HepG2 (cell line): Measurements from ENCODE around the gene AHSG. TPM values are rescaled to one million over a fixed set of nuclear protein-coding genes. Genes with fewer than 3 reads are reported as not detected.
A peak's percentile ranks its signal among the peaks of the same experiment; 100 is the strongest.

Experiments
- AGO2 ChIP-seq: fragments of 200-400 bp; formaldehyde crosslinking; optimal IDR thresholded peaks from 2 replicates; pipeline ENCODE3; 2017; ENCODE audit warnings: mild to moderate bottlenecking, low read depth, low read length, moderate library complexity
- AHR ChIP-seq: IDR thresholded peaks from 2 replicates; pipeline ENCODE4 v1.6.1; 2018; ENCODE audit warnings: missing genetic modification reagents, missing compliant biosample characterization
- ARID5B ChIP-seq: IDR thresholded peaks from 2 replicates; pipeline ENCODE4 v1.4.0; 2020; ENCODE audit warnings: mild to moderate bottlenecking, missing genetic modification reagents
- ASH2L ChIP-seq: fragments of 300-600, 200-600 bp; sonication (generic); IDR thresholded peaks from 2 replicates; pipeline ENCODE4 v1.7.0; 2017; ENCODE audit warnings: low read depth, mild to moderate bottlenecking, moderate library complexity, mixed read lengths, low read length; ENCODE audit not compliant: insufficient read length
- DZIP1 ChIP-seq: sonication (generic); formaldehyde crosslinking; IDR thresholded peaks from 2 replicates; pipeline ENCODE4 v1.5.0; 2020; ENCODE audit warnings: mild to moderate bottlenecking, missing genetic modification reagents
- E2F5 ChIP-seq: sonication (generic); formaldehyde crosslinking; conservative IDR thresholded peaks from 2 replicates; pipeline ENCODE4 v1.4.0; 2020; ENCODE audit warnings: missing genetic modification reagents
- EP300 ChIP-seq, 3 experiments: sonication (generic) in 1 of 3; formaldehyde crosslinking in 1 of 3; IDR thresholded peaks; 2 replicates each; pipeline versions ENCODE4 v1.5.1 to v1.6.1; 2011 to 2020; ENCODE audit warnings: low read depth in 2 of 3, low read length in 2 of 3, borderline replicate concordance in 1 of 3, improper control_type of control experiment in 1 of 3, mild to moderate bottlenecking in 1 of 3, missing genetic modification reagents in 1 of 3, moderate library complexity in 1 of 3
- KDM2A ChIP-seq: sonication (generic); formaldehyde crosslinking; IDR thresholded peaks from 2 replicates; pipeline ENCODE4 v1.4.0; 2020; ENCODE audit warnings: low read depth, missing genetic modification reagents, borderline replicate concordance
- KLF9 ChIP-seq: IDR thresholded peaks from 2 replicates; pipeline ENCODE4 v1.6.1; 2016; ENCODE audit warnings: low read depth
- MBNL3 ChIP-seq: fragments of 250-450 bp; sonication (Bioruptor Pico); conservative IDR thresholded peaks from 2 replicates; pipeline ENCODE4 v1.8.0; 2022; ENCODE audit warnings: mild to moderate bottlenecking, inconsistent platforms
- NFE2L2 ChIP-seq: fragments of 150-350 bp; IDR thresholded peaks from 2 replicates; pipeline ENCODE4 v1.6.1; 2014; ENCODE audit warnings: low read length
- SIX1 ChIP-seq: sonication (generic); formaldehyde crosslinking; IDR thresholded peaks from 2 replicates; pipeline ENCODE4 v1.4.0; 2020; ENCODE audit warnings: missing genetic modification reagents, borderline replicate concordance
- STAT6 ChIP-seq: sonication (generic); formaldehyde crosslinking; IDR thresholded peaks from 2 replicates; pipeline ENCODE4 v1.4.0; 2020; ENCODE audit warnings: missing genetic modification reagents, mild to moderate bottlenecking, borderline replicate concordance
- ZBTB38 ChIP-seq: sonication (generic); formaldehyde crosslinking; IDR thresholded peaks from 2 replicates; pipeline ENCODE4 v1.5.1; 2020; ENCODE audit warnings: mild to moderate bottlenecking, missing genetic modification reagents
- ZEB1 ChIP-seq: IDR thresholded peaks from 2 replicates; pipeline ENCODE4 v1.6.1; 2012; ENCODE audit warnings: mild to moderate bottlenecking, low read depth, inconsistent platforms; ENCODE audit not compliant: insufficient replicate concordance
- ZFX ChIP-seq: sonication (generic); formaldehyde crosslinking; IDR thresholded peaks from 2 replicates; pipeline ENCODE4 v1.4.0; 2020; ENCODE audit warnings: mild to moderate bottlenecking, low read depth, missing genetic modification reagents, moderate library complexity
- ZNF557 ChIP-seq: sonication (generic); formaldehyde crosslinking; IDR thresholded peaks from 2 replicates; pipeline ENCODE4 v1.4.0; 2020; ENCODE audit warnings: missing genetic modification reagents
- ZNF746 ChIP-seq: sonication (generic); formaldehyde crosslinking; IDR thresholded peaks from 2 replicates; pipeline ENCODE4 v1.8.0; 2022; ENCODE audit warnings: mild to moderate bottlenecking, missing genetic modification reagents
- polyA plus RNA-seq, 8 experiments: library from polyadenylated mRNA; depleted of rRNA in 3 of 8; stranded (reverse) in 7 of 8; unstranded in 1 of 8; fragments of >200 nt; fragmentation: Illumina TruSeq in 4 of 8; extraction: Trizol in 4 of 8; gene quantifications; 2 replicates each; pipeline versions ENCODE4 v1.2.1 to v1.2.3, GENCODE V29; 2011 to 2016; ENCODE audit warnings: low read depth in 4 of 8, missing spikeins in 1 of 8, mixed read lengths in 1 of 8; ENCODE audit not compliant: insufficient read depth in 1 of 8
- total RNA-seq, 5 experiments: library from RNA; depleted of rRNA; stranded (reverse); fragments of >200 nt; fragmentation: Illumina TruSeq; extraction: Trizol; gene quantifications; 2 replicates each; pipeline ENCODE4 v1.2.3, GENCODE V29; 2016; ENCODE audit warnings: low read depth in 1 of 5

The AHSG gene
- total and polyA plus RNA-seq, 2 of the 13 experiments (the other 11 are each of a cell fraction or from before 2014, with no cell fraction given): 2,043 to 19,152 TPM

- TF ChIP-seq STAT6 (CRISPR knock-in tag) (no peak), ZNF746 (CRISPR knock-in tag) (no peak), ARID5B (CRISPR knock-in tag) (peak; percentile 56; the same call in 1 of the 2 replicates), KDM2A (CRISPR knock-in tag) (no peak), ZFX (CRISPR knock-in tag) (no peak; the same call in 1 of the 2 replicates), DZIP1 (CRISPR knock-in tag) (no peak), EP300 (IDR thresholded peaks at IDR 0.05; ENCODE audit: low read depth in 2 of 2, low read length in 2 of 2) (peak in 1 of 2 experiments; percentile 31; a peak in 1 of 4 replicates), EP300 (CRISPR knock-in tag; IDR thresholded peaks at IDR 0.05; ENCODE audit: borderline replicate concordance) (no peak; the same call in 1 of the 2 replicates), ASH2L (peak; percentile 21), ZEB1 (no peak), E2F5 (no peak), ZBTB38 (CRISPR knock-in tag) (0 out of 2 replicates have a peak, but pooled peaks have one; percentile 38), MBNL3 (no peak), AGO2 (no peak), KLF9 (CRISPR knock-in tag) (no peak), ZNF557 (no peak), AHR (CRISPR knock-in tag) (no peak), SIX1 (CRISPR knock-in tag) (peak; percentile 61; the same call in 1 of the 2 replicates), NFE2L2 (no peak)
These were observed 22.8 kb upstream of the AHSG start (continued) for GRCh38 chr3:186589856-186590579.
